ENCODE measurements around the gene ANXA10.

DNA sequence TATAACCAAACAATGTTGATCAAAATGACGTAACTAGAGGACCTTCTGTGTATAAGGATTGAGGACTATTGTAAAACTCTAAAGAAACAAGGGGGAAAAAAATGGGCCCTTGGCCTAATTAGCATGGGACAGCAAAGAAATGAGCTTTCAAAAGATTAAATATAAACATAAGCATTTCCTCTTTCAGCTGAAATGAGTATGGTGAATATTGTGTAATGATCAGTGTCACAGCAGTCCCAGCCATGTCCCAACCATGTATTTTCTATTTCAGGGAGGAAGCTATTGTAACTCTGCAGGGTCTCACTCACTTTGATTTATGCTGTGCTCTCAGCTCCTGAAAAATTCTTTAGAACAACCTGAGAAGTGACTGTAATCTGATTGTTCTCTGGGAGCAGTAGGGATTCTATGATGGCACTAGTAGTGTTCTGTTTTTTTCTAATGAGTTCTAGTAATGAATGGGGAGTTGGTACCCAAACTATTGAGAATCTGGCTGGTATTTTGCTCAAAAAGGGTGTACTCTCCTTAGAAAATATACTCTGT is 25.8 kb downstream of the ANXA10 start:
- TF ChIP-seq CTCF (IDR thresholded peaks at IDR 0.05; ENCODE audit: low read depth, low read length) = no peak
- TF ChIP-seq MAX (IDR thresholded peaks at IDR 0.05; ENCODE audit: low read depth, low read length) = no peak
- TF ChIP-seq POLR2A (IDR thresholded peaks at IDR 0.05; ENCODE audit: extremely low read depth, insufficient read length) = no peak

All from NB4 (cell line).